Stomach (tissue), 9 donors: ENCODE data around the gene CCDC6. TPM values are rescaled to one million over a fixed set of nuclear protein-coding genes. Genes with fewer than 3 reads are reported as not detected.
A peak's percentile ranks its signal among the peaks of the same experiment; 100 is the strongest.

Experiments used
- DNase-seq, 2 donors: peaks; one replicate each; pipeline versions ENCODE4 v3.0.0 to v3.0.0-alpha.2; 2013 to 2019
- H3K27ac ChIP-seq, 5 donors: fragments of 200-600 bp in 4 of 5; sonication (generic) in 4 of 5; one replicate each; pipeline ENCODE4 v1.5.1; 2013 to 2019; ENCODE audit warnings: mild to moderate bottlenecking in 1 of 5, moderate library complexity in 1 of 5
- H3K27me3 ChIP-seq, 3 donors: fragments of 200-600 bp; sonication (generic); one replicate each; pipeline ENCODE4 v1.5.1; 2017 to 2019; ENCODE audit warnings: mixed run types in 1 of 3
- H3K36me3 ChIP-seq, 4 donors: fragments of 200-600 bp; sonication (generic); 1 replicate in 3 of 4; 2 replicates in 1 of 4; pipeline ENCODE4 v1.5.1; 2016 to 2019
- H3K4me1 ChIP-seq, 4 donors: fragments of 200-600 bp; sonication (generic); one replicate each; pipeline ENCODE4 v1.5.1; 2016 to 2019
- H3K4me3 ChIP-seq, 4 donors: fragments of 200-600 bp; sonication (generic) in 3 of 4; one replicate each; pipeline ENCODE4 v1.5.1; 2016 to 2019; ENCODE audit warnings: mild to moderate bottlenecking in 1 of 4
- H3K9me3 ChIP-seq, 4 donors: fragments of 200-600 bp; sonication (generic); one replicate each; pipeline ENCODE4 v1.5.1; 2016 to 2019
- CTCF ChIP-seq, 7 experiments: fragments of 450-650 bp in 4 of 7; fragments of 200-600 bp in 3 of 7; sonication (generic) in 3 of 7; IDR thresholded peaks; one replicate each; pipeline ENCODE4 v1.5.1; 2016 to 2019; ENCODE audit warnings: antibody characterized with exemption in 7 of 7, control low read depth in 2 of 7, mild to moderate bottlenecking in 1 of 7
- EP300 ChIP-seq: sonication (generic); formaldehyde crosslinking; IDR thresholded peaks from one replicate; pipeline ENCODE4 v1.6.1; 2017; ENCODE audit warnings: antibody characterized with exemption
- POLR2A ChIP-seq, 4 donors: fragments of 450-650 bp; IDR thresholded peaks; one replicate each; pipeline ENCODE4 v1.6.1; 2016; ENCODE audit warnings: antibody characterized with exemption in 4 of 4, control low read depth in 2 of 4, mild to moderate bottlenecking in 1 of 4, moderate library complexity in 1 of 4
- POLR2AphosphoS5 ChIP-seq, 3 donors: sonication (generic); formaldehyde crosslinking; IDR thresholded peaks; one replicate each; pipeline ENCODE4 v1.6.1; 2016; ENCODE audit warnings: antibody characterized with exemption in 3 of 3
- WGBS, 5 donors: extraction: QIAGEN DNeasy Blood & Tissue Kit in 3 of 5; methylation state at CpG; one replicate each; pipeline versions ENCODE4 v1.1.5 to v1.1.7; 2013 to 2018; 5-methylcytosine and 5-hydroxymethylcytosine counted together
- intact Hi-C: fragments of 100-400 bp; cut with DNase I; formaldehyde crosslinking; loops from one replicate; pipeline ENCODE4 v1.15.1; 2023; ENCODE audit warnings: low total_unique reads
- polyA plus RNA-seq, 3 donors: library from polyadenylated mRNA; stranded (reverse); fragments of 200-250 nt; gene quantifications; one replicate each; pipeline ENCODE4 v1.2.3, GENCODE V29; 2013
- total RNA-seq, 5 donors: library from RNA; depleted of rRNA; stranded (reverse); fragments of >200 nt; gene quantifications; one replicate each; pipeline versions ENCODE4 v1.1.0 to v1.2.3, GENCODE V29; 2014 to 2016
- donor health status: healthy with polysubstance abuse.
- donor health status: Bipolar disorder and iron deficiency.
- donor health status: healthy.

Gene CCDC6
- total and polyA plus RNA-seq, 8 donors, result 12.5 to 56.0 (median 17.0) TPM

GRCh38 chr10:59771162-59771807 is 135.1 kb downstream of the CCDC6 start:
- no peaks in the 10 kb centered on the region for H3K27me3 ChIP-seq
- intact Hi-C loops, result no loop called here
- H3K36me3 ChIP-seq, result no peaks in the 10 kb centered on the region
- no peak overlapping the region for H3K4me3 ChIP-seq
- TF ChIP-seq EP300 (no peak), POLR2A (IDR thresholded peaks at IDR 0.05) (no peak), POLR2AphosphoS5 (IDR thresholded peaks at IDR 0.05) (no peak), CTCF (IDR thresholded peaks at IDR 0.05) (no peak)
- WGBS, 5 donors, result 82 to 90% (median 87%) methylated on average over 7 of the region's 7 CpGs
- DNase-seq, result no peak
- no peaks in the 10 kb centered on the region for H3K4me1 ChIP-seq
- H3K9me3 ChIP-seq, result no peaks in the 10 kb centered on the region
- H3K27ac ChIP-seq, result no peak overlapping the region

DNA sequence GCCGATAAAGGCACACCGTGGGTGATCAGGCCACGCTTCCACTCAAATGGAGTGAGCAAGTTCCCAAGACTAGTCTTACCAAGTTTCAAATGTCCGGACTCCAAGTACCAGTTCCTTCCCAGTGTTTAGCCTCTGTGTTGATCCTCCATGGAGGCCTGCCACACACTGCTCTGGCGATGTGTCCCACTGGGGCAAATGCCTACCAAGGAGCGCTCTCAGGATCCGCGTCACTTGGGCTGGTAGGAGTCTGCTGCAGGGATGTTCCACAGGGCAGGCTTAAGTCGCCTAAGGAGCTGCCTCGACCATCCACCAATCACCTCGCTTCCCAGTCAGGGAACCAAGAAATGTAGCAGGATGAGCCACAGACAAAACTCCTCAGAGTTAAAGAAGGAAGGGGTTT is 135.7 kb downstream of the CCDC6 start:
- no peak for DNase-seq
- intact Hi-C loops, result no loop called here
- Histone ChIP-seq H3K9me3 (no peaks in the 10 kb centered on the region), H3K4me3 (no peak overlapping the region), H3K36me3 (no peaks in the 10 kb centered on the region), H3K27ac (no peak overlapping the region), H3K4me1 (no peaks in the 10 kb centered on the region), H3K27me3 (no peaks in the 10 kb centered on the region)
- TF ChIP-seq POLR2A (IDR thresholded peaks at IDR 0.05), result no peak
- no peak for TF ChIP-seq POLR2AphosphoS5 (IDR thresholded peaks at IDR 0.05)
- TF ChIP-seq EP300, result no peak
- TF ChIP-seq CTCF (IDR thresholded peaks at IDR 0.05), result no peak
- WGBS, 5 donors, result 94 to 98% (median 97%) methylated on average over 11 of the region's 11 CpGs

- intact Hi-C loops, result no loop called here
- TF ChIP-seq EP300 (no peak), CTCF (IDR thresholded peaks at IDR 0.05) (no peak), POLR2AphosphoS5 (IDR thresholded peaks at IDR 0.05) (no peak), POLR2A (IDR thresholded peaks at IDR 0.05) (no peak)
- H3K27me3 ChIP-seq, result no peaks in the 10 kb centered on the region
These were observed 143.9 kb downstream of the CCDC6 start for GRCh38 chr10:59762505-59762904.

DNA sequence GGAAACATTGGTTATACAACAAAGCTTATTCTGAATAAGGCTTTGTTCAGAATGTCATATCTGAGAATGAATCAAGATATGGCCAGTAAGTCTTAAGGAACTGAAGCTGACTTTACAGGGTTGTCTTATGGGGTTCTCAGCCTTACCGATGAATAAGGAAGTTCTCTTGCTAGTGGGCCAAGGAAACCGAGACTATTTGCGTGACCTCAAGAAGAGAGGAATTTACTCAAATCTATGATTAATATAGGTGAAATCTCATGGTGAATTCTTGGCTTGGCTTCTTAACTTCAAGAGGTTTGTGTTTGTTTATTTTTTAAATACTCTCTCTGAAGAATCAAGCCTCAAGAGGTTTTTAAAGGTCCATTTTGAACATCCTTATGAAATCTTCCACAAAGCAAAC is 148.4 kb downstream of the CCDC6 start:
- Histone ChIP-seq H3K36me3 (no peaks in the 10 kb centered on the region), H3K27ac (no peak overlapping the region), H3K9me3 (peaks cover 0 to 12% (median 4%) of the 10 kb centered on the region in 4 donors), H3K4me3 (no peak overlapping the region), H3K4me1 (no peaks in the 10 kb centered on the region), H3K27me3 (no peaks in the 10 kb centered on the region)
- DNase-seq, result peak in 1 of 2 donors; percentile 6
- TF ChIP-seq POLR2A (IDR thresholded peaks at IDR 0.05), result no peak
- TF ChIP-seq POLR2AphosphoS5 (IDR thresholded peaks at IDR 0.05), result no peak
- TF ChIP-seq EP300, result no peak
- TF ChIP-seq CTCF (IDR thresholded peaks at IDR 0.05), result no peak
- intact Hi-C loops, result no loop called here
- WGBS, 5 donors, result 56 to 81% (median 71%) methylated on average over 3 of the region's 3 CpGs

More at GRCh38 chr10:59762505-59762904, 143.9 kb downstream of the CCDC6 start:
- Histone ChIP-seq H3K4me1 (no peaks in the 10 kb centered on the region), H3K27ac (no peak overlapping the region), H3K4me3 (no peak overlapping the region), H3K36me3 (no peaks in the 10 kb centered on the region), H3K9me3 (peaks cover 0 to 12% (median 4%) of the 10 kb centered on the region in 4 donors)
- WGBS, 5 donors, result 20 to 38% (median 27%) methylated on average over 2 of the region's 2 CpGs
- no peak for DNase-seq
